GM21576 (cell line): ENCODE measurements around the gene RGS6.

Source experiments
- ATAC-seq: cut with Tn5 transposase; IDR thresholded peaks from one replicate; pipeline ENCODE4 v1.9.1; 2021; ENCODE audit warnings: mild to moderate bottlenecking, moderate library complexity; ENCODE audit not compliant: unreplicated experiment

RGS6 gene

DNA sequence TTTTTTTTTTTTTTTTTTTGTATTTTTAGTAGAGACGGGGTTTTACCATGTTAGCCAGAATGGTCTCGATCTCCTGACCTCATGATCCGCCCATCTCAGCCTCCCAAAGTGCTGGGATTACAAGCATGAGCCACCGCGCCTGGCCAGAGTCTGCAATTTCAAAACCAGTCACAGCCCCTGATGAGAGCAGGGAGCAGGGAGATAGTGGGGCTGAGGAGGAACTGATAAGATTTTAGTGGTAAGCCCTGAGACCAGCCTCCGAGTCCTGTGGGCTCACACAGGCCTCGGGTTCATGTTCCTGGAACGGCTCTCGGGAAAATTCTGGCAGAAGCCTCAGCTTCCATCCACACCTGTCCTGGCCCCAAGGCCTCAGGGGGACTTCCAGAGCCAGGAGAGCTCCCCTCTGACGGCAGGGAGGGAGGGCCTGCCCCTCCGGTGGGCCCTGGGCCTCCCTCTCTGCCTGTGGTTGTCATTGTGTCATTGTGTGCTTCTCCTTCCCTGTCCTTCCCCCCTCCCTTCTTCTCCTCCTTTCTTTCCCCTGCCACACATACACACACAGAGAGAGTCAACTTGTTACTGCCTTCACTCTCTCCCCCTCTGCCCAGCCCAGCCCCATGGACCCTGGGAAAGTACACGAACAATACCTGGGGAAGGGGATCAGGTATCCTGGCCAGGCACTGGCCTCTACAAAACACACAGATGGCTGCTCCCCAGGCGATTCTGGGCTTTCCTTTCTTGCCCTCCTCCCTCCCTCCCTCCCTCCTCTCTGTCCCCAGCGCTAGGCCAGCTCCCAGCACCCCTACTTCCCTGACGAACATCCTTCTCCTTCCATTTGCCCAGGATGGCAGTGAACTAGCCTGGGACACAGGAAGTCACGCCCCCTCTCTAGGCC is 667.6 kb downstream of the RGS6 start:
- no peak for ATAC-seq

DNA sequence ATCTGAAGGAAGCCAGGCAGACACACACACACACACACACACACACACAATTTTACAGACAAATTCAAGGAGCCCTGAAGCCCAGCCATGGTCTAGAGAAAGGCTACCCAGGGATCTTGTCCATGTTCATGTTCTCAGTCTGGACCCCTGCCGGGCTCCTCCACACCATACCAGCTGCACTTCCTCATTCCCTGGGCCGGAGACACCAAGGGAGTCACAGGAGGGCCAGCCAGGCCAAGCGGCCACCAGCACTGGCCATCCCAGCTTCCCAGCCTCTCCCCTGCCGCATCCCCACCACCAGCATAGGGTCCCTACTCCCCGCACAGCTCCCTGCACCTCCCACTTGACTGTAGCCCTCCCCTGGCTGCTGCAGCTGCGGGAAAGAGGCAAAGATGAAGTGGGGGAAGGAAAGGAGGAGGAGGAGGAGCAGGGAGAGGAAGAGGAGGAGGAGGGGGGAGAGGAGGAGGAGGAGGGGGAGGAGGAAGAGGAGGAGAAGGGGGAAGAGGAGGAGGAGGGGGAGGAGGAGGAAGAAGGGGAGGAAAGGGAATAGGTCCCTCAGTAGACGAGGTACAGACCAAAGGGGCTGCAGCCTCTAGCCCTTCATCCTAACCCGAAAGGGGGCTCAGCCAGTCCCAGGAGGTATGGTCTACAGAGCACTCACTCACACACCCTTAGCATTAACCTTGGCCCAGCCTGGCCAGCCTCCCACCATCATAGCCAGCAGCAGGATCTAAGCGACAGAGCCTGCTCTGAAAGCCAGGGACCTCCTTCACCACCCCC is 668.5 kb downstream of the RGS6 start:
- ATAC-seq: no peak

DNA sequence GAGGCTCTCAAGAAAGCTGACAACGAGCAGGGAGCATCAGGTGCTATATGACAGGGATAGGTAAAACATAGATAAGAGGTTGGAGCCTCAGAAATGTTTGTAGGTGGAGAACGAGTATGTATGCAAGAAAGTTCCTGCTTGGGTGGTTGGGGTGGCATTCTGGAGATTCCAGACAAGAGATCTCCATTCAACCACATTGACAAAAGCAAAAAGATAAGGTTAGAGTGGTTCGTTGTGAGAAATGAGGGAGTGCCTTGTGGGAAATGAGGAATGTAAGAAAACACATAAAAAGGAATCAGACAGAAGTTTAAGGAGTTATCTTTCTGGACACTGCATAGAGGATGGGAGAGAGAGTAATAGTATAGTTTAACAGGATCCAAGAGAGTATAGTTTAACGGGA is 671.4 kb downstream of the RGS6 start:
- ATAC-seq: no peak

DNA sequence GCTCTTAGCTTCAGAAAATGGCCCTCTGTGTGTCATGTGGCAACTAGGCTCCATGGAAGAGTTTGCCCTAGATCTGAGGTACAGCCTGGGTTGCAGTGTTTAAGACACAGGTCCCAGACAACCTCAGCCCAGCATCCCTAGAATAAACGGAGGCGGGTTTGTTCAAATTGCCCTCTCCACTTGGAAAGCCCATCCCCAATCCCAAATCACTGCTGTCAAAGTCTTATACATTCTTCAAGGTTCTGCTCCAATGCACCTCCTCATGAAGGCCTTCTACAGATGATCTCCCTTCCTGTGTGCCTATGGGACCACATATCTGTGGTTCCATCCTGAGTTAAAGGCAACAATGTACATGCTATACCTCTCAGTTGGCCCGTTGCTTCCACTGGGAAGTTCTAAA is 671.9 kb downstream of the RGS6 start:
- ATAC-seq: no peak

DNA sequence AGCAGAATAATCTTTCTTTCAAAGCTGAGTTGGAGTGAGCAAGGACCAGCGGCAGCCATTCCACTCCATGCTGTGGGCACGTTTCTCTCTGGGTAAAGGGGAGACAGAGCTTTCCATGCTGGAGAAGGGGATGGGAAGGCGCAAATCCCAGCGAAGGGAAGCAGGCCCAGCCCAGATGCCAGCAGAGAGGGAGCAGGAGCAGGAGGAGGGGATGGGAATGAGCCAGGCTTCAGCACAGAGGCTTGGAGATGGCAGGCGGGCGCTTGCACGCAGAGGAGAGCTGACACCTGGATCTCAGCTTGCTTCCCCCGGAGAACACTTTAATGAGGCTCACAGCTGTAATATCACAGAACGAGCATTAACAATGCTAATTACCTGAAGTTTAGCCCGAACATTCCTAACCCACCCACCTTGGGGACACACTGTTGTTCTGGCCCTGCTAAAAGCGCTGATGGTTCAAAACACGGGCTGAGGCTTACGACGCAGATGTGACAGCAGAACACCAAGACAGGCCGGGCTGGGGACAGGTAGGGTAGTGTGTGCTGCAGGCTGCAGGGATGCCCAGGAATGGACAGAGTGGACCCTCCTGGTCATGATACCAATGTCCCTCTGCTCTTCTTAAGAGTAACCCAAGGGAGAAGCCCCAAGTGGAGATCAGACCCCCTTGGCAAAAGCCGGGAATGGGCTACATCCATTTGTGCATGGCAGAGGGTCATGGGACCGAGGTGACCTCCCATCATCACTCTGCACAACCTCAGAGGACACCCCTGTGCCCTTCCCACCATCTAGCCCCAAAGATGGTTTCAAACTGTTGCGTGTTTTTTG is 673.1 kb downstream of the RGS6 start:
- no peak for ATAC-seq

DNA sequence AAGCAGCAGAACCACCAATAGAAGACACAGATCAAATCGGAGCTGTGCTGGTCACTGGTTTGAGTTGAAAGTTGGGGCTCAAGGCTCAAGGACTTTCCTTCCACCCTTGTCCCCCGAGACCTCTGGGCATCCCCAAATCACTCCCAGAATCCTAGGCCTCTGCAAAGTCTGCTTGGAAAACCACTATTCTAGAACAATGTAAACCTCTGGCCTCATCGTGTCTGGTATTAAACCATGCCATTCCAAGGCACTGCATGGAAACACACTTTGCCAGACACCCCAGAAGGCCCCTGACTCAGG is 673.6 kb downstream of the RGS6 start:
- ATAC-seq: no peak

GRCh38 chr14:72606879-72607278 is 674.6 kb downstream of the RGS6 start:
- ATAC-seq: no peak

DNA sequence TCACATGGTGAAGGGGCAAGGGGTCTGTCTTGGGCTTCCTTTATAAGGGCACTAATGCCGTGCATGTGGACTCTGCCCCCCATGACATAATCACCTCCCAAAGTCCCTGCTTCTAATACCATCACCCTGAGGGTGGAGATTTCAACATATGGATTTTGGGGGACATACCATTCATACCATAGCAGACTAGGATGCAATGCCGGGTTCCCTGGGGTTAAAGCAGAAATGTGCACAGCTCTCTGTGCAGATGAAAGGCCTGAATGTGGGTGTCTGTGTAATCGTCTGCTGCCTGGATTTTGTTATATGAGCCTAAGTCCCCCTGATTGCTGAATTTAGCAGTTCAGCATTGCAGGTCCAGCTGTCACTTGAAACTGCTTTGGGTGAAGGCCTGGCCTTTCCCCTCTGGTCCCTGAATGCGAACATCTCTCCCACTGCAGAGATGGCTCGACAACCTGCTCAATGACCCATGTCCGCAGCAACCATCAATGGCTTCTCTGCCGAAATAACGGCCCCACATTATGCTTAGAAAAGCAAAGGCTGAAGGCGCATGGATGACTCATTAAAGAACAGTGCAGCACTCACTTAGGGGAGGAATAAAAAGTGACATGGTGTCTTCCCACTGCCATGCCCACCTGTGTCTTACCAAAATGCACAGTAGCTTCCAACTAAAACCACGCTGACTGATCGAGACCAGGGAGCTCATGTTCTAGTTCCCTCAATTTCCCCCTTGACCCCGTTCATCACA is 675.3 kb downstream of the RGS6 start:
- no peak for ATAC-seq

DNA sequence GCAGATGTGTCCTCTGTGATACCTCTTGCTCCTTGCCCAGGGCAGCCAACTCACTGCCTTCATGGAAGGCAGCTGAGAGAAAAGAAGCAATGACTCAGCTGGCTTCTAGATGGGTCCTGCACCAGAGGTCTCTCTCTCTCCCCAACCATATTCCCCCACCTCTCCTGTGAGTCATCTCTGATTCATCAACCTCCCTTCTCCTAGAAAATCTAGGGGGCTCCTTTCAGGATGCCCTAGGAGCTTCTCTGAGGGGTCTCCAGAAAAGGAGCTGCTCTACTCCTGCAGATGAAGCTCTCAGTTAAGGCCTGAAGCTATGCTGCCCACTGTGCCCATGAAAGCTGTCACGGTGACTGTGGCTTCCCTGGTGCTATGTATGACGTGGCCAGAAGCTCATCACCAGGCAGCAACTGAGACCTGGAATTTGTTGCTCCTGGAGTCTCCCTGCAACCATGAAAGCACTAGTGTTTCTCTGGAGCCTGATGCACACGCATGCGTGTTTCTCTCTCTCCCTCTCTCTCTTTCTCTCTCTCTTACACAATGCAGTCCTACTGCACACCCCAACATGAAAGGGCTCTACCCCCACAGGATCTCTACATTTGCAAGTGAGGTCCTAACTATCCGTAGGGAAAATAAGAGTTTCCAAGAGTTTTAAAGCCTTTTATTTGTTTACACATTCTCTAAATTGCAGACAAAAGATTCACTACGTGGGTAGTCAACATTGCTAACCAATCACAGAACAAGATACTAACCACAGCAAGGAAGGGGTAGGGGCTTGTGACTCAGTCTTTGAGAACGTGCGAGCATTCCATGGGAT is 676.4 kb downstream of the RGS6 start:
- no peak for ATAC-seq

DNA sequence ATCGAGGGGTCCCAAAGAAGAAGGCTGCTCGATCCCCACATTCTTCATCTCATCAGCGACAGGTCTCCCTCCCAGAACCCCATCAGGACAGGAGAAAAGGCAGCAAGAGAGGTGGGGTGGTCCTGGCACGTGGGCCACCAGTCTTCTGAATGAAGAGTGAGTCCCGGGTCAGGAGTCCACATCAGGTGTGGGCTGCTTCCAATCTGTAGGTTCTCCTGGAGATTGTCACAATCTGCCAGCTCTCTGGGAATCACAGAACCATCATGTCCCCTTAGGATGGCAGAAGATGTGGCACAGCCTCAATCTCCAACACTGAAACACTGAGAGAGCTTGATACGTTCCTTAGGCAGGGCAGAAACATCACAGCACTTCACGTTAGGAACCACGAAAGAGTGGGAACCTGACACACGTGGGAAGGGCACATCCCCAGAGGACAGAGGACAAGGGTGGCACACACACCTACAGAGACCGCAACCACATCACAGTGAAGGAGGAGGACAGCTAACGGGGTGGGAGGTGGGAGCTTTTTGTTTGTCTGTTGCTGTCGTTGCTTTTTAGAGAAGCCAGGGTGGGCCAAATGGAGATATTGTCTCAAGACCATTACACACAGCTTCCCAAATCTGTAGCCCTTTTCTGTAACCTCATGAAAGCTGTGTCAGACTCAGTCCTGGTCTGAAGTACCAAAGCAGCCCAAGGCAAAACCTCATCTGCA is 677.1 kb downstream of the RGS6 start:
- ATAC-seq: no peak

DNA sequence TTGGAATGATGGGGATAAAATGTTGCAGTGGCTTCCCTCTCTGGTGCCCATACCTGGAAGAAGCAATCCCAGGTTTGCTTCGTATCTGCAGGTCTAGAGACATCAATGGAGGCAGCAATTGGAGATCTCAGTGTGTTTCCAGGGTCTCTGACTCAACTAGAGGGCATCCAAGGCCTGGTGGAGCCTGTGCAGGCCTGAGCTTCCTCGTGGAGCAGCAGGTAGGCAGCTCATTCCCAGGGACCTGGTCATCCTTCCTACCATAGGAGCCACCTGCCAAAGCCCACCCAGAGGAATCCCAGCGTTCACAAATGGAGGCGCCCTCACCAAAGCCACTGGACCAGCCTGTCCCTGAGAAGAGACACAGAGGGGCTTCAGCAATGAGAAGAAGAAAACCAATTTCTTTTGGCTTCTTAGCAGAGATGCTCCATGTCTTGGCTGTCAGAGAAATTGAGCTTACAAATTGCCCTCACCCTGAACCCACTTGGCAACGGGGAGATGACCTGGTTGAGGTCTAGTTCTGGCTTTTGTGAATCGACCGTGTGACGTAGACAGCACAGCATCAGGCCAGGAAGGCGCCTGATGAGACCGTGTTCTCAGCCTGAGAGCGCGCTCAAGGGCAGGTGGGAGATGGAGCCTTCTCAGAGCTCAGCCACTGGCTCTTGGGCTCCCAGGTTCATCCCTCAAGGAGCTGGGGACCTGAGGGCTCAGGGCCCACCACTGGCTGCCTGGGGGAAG is 678.0 kb downstream of the RGS6 start:
- no peak for ATAC-seq

- no peak for ATAC-seq
Measured at GRCh38 chr14:72610831-72611200, 678.6 kb downstream of the RGS6 start.

DNA sequence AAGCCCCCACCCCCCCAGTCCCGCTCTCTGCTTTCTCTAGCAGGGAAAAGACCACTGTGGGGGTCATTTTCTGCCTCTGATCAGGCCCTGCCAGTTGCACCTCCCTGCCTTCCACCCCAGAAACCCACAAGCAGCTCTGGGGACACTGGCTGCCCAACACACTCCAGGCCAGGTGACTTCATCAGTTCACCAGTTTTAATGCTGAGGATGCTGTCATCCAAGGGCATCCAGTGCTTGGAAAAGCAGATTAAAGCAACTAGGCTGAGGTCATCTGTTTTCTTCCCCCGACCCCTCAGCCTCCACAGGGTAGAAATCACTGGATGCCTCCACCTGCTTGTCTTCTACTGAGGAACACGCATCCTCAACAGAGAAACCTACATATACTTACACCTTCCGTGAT is 679.3 kb downstream of the RGS6 start:
- ATAC-seq: no peak

- no peak for ATAC-seq
Measured at GRCh38 chr14:72612041-72612440, 679.8 kb downstream of the RGS6 start.

DNA sequence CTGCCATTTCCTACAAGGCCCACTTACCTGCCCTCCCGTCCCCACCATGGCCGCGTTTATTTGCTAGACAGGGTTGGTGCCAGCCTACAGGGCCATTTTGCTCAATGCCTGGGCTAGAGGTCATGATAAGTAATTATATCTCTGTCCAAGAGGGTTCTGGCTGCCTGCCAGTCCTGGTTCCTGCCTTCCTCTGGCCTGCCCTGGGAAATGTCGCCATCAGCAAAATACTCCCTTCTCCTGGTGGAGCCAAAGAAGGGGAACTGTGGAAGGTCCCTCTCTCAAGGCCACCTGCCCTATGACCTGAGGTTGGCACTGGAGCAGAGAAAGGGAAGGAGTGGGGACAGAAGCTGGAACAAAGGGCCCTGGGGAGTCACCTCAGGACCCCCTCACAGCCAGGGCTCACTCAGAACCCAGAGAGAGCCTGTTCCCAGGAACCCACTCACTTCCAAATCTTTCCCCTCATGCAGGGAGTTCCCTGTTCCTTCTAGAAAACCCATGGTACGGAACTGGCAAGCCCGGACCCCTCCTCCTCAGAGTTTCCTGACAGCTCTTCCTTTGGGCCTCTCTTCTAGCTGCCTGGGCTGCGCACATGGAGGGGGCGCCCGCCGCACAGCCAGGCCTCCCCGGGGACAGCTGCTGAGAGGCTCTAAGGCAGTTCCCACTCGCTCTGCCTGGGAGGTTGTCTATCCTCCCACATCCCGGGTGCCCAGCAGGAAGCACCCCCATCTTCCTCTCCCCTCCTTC is 681.2 kb downstream of the RGS6 start:
- ATAC-seq: no peak

DNA sequence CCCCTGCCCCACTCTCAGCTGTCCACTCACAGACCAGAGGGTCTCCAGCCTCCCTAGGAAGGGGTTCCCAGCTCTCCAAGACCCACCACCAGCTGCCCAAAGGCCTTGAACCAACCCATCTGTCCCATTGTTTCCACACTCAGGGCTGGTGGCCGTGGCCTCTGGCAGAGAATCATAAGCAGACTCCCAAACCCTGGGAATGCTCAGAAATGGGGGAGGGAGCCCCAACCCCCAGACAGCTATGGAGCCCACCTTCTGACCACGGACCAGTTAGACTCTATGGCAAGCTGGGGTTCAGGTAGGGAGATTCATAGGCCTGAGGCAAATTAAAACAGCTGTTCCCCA is 681.7 kb downstream of the RGS6 start:
- no peak for ATAC-seq

GRCh38 chr14:72614365-72614764 is 682.1 kb downstream of the RGS6 start:
- ATAC-seq: no peak

- no peak for ATAC-seq
Measured at GRCh38 chr14:72614891-72615415, 682.7 kb downstream of the RGS6 start.
